Stimulated activated naive CD8-positive, alpha-beta T cell treated with anti-CD3 and anti-CD28 coated beads, Interleukin-15, Interleukin-2, amounts not matched to agents 100 ng/mL and 50 ng/mL, for 24 hours (primary cell): ENCODE measurements around the gene RGS19.
"Not testable (repeated sequence)": the region's sequence is repeated elsewhere in the genome, so short reads cannot be mapped to it uniquely, and the experiment has no call there.

Experiments
- H3K27ac Mint-ChIP-seq: one replicate; pipeline ENCODE4 v1.8.0; 2021; ENCODE audit warnings: mild to moderate bottlenecking, mixed read lengths
- H3K27me3 Mint-ChIP-seq: one replicate; pipeline ENCODE4 v1.8.0; 2021; ENCODE audit warnings: mixed read lengths
- H3K36me3 Mint-ChIP-seq: one replicate; pipeline ENCODE4 v1.8.0; 2021; ENCODE audit warnings: low read depth, mixed read lengths
- H3K4me1 Mint-ChIP-seq: one replicate; pipeline ENCODE4 v1.8.0; 2021; ENCODE audit warnings: low read depth, mixed read lengths
- H3K4me3 Mint-ChIP-seq: one replicate; pipeline ENCODE4 v1.8.0; 2021; ENCODE audit warnings: mild to moderate bottlenecking, mixed read lengths
- H3K9me3 Mint-ChIP-seq: one replicate; pipeline ENCODE4 v1.8.0; 2021; ENCODE audit warnings: mixed read lengths

Gene RGS19

DNA sequence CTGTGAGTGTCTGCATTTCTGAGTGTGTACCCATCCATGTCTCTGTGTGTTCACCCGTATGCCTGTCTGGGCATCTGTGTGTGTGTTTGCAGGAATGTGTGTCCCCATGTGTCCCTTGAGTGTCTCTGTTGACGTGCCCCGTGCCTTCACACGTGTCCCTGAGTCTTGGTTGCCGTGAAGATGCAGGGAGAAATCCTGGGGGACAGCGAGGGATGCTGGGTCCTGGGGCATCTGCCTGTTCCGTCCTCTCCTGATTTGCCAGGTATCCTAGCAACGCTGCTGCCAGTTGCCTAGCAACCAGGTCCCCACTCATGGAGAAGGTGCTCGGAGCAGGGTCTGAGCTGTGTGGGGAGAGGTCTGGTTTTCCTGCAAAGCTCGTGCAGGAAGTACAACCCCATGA, 10.8 kb upstream of the RGS19 start:
- peaks cover 3% of the 10 kb centered on the region for H3K27me3 Mint-ChIP-seq
- no peak overlapping the region for H3K4me3 Mint-ChIP-seq
- no peaks in the 10 kb centered on the region for H3K4me1 Mint-ChIP-seq
- H3K36me3 Mint-ChIP-seq: no peaks in the 10 kb centered on the region
- no peak overlapping the region for H3K27ac Mint-ChIP-seq
- H3K9me3 Mint-ChIP-seq: peaks cover 3% of the 10 kb centered on the region

DNA sequence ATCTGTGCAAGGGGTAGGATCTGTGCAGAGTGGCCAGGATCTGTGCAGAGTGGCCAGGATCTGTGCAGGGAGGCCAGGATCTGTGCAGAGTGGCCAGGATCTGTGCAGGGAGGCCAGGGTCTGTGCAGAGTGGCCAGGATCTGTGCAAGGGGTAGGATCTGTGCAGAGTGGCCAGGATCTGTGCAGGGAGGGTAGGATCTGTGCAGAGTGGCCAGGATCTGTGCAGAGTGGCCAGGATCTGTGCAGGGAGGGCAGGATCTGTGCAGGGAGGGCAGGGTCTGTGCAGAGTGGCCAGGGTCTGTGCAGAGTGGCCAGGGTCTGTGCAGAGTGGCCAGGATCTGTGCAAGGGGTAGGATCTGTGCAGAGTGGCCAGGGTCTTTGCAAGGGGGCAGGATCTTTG, 9.3 kb upstream of the RGS19 start:
- H3K4me1 Mint-ChIP-seq, H3K27ac Mint-ChIP-seq, H3K4me3 Mint-ChIP-seq, H3K27me3 Mint-ChIP-seq, H3K9me3 Mint-ChIP-seq, H3K36me3 Mint-ChIP-seq: not testable (repeated sequence)

DNA sequence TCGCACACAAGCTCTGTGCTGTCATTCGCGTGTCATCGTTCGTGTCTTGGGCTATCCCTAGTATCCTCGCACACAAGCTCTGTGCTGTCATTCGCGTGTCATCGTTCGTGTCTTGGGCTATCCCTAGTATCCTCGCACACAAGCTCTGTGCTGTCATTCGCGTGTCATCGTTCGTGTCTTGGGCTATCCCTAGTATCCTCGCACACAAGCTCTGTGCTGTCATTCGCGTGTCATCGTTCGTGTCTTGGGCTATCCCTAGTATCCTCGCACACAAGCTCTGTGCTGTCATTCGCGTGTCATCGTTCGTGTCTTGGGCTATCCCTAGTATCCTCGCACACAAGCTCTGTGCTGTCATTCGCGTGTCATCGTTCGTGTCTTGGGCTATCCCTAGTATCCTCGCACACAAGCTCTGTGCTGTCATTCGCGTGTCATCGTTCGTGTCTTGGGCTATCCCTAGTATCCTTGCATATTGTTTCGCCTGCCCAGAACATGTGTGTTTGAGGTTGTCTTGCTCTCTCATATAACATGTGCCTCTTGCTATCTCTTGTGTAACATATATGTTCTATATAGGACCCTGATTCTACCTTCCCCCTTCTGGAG, 8.0 kb upstream of the RGS19 start:
- H3K4me1 Mint-ChIP-seq: peaks cover 14% of the 10 kb centered on the region
- not testable (repeated sequence) for H3K27ac Mint-ChIP-seq, H3K9me3 Mint-ChIP-seq, H3K27me3 Mint-ChIP-seq, H3K4me3 Mint-ChIP-seq, H3K36me3 Mint-ChIP-seq

DNA sequence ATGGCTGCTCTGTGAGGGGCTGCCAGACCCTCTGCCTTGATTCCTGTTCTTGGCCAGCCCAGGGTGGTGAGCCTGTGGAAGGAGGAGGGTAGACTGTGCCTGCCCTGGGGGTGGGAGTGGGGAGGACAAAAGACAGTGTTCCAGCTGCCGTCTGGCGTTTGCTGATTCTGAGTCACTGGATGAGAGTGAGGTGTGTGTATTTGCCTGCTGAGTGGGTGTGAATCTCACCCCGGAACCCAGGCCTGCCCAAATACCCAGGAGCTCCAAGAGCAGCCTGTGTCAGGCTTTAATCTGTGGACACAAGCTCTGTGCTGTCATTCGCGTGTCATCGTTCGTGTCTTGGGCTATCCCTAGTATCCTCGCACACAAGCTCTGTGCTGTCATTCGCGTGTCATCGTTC, 7.5 kb upstream of the RGS19 start:
- H3K9me3 Mint-ChIP-seq: peaks cover 3% of the 10 kb centered on the region

DNA sequence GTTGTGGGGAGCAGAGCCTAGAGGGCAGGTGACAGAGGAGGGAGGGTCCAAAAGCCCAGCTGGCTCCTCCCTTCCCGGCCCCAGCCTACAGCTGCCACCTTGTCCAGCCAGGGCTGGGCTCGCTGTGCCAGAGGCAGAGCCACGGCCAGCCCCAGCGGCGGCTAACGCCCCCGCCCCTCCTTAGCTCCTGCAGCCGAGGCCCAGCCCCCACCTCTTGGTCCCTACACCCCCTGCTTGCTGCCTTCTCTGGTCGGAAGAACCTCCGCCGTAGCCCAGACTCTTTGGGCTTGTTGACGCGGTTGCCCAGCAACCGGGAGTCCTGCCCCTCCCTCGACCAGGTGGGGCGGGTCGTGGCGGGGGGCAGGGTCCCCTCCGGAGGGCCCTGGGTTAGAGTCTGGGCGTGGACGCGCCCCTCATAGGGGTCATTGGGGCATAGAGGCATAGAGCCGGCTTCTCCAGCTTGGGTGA, 5.4 kb upstream of the RGS19 start:
- H3K27ac Mint-ChIP-seq: no peak overlapping the region

More for the DNA sequence above, 7.5 kb upstream of the RGS19 start:
- Mint-ChIP-seq H3K4me1 (peaks cover 19% of the 10 kb centered on the region), H3K36me3 (no peaks in the 10 kb centered on the region), H3K4me3 (no peak overlapping the region), H3K27ac (no peak overlapping the region), H3K27me3 (peaks cover 13% of the 10 kb centered on the region)

DNA sequence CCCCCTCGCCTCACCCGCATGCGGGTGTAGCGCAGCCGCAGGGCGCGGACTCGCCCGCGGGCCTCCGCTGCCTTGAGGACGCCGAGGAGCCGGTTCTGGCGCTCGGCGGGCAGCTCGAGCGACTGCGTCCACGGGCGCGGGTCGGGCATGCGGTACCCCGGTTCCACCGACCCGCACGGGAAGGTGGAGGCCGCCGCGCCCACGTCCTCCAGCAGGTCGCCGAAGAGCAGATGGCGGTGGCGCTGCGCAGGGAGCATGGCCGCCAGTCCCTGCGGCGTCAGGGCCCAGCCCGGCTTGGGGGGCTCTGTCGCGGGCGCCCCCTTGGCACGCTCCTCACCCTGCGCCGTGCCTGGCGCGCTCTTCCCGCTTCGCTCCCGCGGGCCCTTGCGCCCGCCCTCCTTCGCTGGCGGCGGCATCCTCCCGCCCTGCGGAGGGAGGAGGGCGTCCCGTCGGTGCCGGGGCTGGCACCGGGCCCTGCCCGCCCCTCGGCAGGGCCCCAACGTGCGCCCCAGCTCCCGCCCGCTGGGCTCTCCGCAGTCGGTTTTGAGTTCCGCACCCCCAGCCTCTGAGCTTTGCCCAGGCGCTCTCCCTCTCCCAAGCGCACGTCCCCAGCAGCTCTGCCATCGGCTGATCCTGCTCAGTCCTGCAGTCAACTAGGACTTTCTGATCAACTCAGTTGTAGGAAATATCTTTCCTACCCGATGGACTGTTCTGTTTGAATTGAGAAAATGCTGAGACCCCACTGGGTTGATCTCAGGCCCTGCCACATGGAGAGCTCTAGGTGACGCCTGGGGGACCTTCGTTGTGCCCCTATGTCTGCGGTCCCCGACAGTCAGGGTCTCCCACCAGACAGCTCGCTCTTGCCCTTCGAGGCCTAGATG, 4.7 kb upstream of the RGS19 start, which contains the start of gene LKAAEAR1:
LKAAEAR1 (minus strand) TSS at position 595 of the 881 bp plus-strand sequence; CDS start at position 416, 179 bp downstream.
- peak within 1 kb of the TSS; percentile 36 for H3K27ac Mint-ChIP-seq
- peaks cover 27% of the 10 kb centered on the region for H3K4me1 Mint-ChIP-seq
- H3K4me3 Mint-ChIP-seq: peak within 1 kb of the TSS; percentile 82
- H3K27me3 Mint-ChIP-seq: peaks cover 14% of the 10 kb centered on the region
- no peaks in the 10 kb centered on the region for H3K36me3 Mint-ChIP-seq
- H3K9me3 Mint-ChIP-seq: peaks cover 3% of the 10 kb centered on the region

More for the DNA sequence above, 5.4 kb upstream of the RGS19 start:
- peaks cover 3% of the 10 kb centered on the region for H3K9me3 Mint-ChIP-seq
- peaks cover 14% of the 10 kb centered on the region for H3K27me3 Mint-ChIP-seq
- H3K4me3 Mint-ChIP-seq: no peak overlapping the region
- no peaks in the 10 kb centered on the region for H3K36me3 Mint-ChIP-seq
- peaks cover 25% of the 10 kb centered on the region for H3K4me1 Mint-ChIP-seq

DNA sequence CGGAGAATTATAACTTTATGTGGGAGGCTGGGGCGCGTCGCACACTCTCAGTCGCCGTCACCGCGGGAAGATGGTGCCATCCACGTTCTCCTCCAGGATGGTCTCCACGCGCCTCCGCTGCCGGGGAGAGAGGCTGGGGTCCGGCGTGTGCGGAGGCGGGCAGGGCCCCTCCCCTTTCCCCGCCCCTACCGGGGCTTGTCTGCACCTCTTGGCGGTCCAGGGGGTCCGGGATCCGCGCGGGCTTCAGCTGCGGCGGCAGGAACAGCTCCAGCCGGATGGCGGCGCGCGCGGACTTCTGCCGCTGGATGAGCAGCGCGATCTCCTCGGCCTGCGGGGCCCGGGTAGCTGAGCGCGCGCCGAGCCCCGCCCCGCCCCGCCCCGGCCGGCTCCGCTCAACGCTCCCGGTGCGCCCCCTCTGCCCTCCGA, 4.1 kb upstream of the RGS19 start:
- peaks cover 3% of the 10 kb centered on the region for H3K9me3 Mint-ChIP-seq
- H3K36me3 Mint-ChIP-seq: no peaks in the 10 kb centered on the region
- H3K4me1 Mint-ChIP-seq: peaks cover 32% of the 10 kb centered on the region
- no peak overlapping the region for H3K27ac Mint-ChIP-seq
- H3K4me3 Mint-ChIP-seq: peak overlapping the region; percentile 68
- peaks cover 14% of the 10 kb centered on the region for H3K27me3 Mint-ChIP-seq

DNA sequence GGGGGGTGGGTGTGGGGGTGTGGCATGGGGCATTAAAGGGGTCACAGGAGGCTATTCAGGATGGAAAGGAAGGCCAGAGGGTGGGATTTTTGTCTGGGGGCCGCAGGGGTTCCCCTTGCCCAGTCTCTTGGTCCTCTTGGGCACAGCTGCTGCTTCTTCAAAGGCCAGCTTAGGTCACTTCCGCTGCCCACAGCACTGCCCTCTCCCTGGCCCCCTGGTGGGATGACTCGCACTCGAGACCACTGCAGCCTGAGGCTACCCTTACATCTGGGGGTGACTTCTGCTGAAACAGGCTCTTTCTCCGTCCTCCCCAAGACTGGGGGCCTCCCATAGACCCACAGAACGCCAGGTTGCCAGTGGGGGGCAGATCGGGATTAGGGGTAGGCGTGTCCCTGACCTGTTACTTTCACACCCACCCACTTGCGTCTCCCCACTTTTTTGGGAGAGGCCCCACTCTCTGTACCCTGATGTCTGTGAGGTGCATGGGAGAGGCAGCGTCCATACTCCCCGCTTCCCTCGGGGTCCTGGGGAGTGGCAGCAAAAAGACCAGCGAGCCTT, 3.6 kb upstream of the RGS19 start:
- Mint-ChIP-seq H3K9me3 (peaks cover 3% of the 10 kb centered on the region), H3K4me3 (peak overlapping the region; percentile 68), H3K36me3 (no peaks in the 10 kb centered on the region), H3K27me3 (peaks cover 14% of the 10 kb centered on the region), H3K4me1 (peaks cover 35% of the 10 kb centered on the region), H3K27ac (no peak overlapping the region)

DNA sequence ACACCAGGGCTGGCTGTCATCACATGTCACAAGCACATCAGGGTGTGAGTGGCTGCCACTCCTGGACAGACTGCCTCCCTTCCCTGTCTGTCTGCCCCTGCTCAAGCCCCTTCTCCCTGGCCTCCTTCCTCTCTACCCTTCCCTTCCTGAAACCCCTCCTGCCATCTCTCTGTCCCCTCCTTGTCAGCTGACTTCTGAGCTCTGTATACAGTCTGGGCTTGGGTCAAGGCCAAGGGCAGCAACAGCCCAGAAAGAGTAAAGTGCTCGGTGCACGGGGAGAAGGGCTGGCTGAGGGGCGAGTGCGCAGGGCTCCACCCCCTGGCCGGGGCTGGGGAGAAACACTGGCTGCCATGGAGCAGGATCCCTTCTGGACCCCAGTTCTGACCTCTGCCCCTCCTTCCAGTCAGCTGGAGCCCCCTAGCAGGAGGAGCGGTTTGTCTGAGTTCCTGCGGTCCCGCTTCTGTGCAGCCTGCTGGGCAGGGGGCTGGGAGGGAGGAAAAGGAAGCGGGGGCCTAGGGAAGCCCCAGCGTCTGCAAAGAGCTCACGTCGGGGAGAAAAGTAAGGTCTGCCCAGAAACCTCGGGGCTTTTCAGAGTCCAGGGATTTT, 2.9 kb upstream of the RGS19 start:
- Mint-ChIP-seq H3K4me3 (no peak overlapping the region), H3K36me3 (no peaks in the 10 kb centered on the region), H3K4me1 (peaks cover 41% of the 10 kb centered on the region), H3K27me3 (peaks cover 14% of the 10 kb centered on the region), H3K27ac (no peak overlapping the region), H3K9me3 (no peaks in the 10 kb centered on the region)

DNA sequence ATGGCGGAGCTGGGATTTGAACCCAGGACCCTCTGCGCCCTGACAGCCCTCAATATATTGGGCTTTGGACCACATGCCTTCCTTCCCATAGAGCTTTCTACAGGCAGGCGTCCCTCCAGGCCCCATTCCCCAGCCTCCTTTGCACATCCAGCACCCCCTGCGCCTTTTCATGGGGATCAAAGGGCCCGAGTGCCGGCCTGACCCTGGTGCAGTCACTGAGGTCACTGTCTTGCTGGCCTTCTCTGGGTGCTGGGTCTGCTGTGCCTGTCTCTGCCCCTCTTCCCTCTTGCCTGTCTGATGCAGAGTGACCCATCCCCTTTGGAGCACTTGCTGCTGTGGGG, 2.3 kb upstream of the RGS19 start:
- H3K27ac Mint-ChIP-seq: no peak overlapping the region
- H3K4me1 Mint-ChIP-seq: peaks cover 45% of the 10 kb centered on the region
- H3K36me3 Mint-ChIP-seq: no peaks in the 10 kb centered on the region
- H3K4me3 Mint-ChIP-seq: no peak overlapping the region
- peaks cover 14% of the 10 kb centered on the region for H3K27me3 Mint-ChIP-seq
- no peaks in the 10 kb centered on the region for H3K9me3 Mint-ChIP-seq

DNA sequence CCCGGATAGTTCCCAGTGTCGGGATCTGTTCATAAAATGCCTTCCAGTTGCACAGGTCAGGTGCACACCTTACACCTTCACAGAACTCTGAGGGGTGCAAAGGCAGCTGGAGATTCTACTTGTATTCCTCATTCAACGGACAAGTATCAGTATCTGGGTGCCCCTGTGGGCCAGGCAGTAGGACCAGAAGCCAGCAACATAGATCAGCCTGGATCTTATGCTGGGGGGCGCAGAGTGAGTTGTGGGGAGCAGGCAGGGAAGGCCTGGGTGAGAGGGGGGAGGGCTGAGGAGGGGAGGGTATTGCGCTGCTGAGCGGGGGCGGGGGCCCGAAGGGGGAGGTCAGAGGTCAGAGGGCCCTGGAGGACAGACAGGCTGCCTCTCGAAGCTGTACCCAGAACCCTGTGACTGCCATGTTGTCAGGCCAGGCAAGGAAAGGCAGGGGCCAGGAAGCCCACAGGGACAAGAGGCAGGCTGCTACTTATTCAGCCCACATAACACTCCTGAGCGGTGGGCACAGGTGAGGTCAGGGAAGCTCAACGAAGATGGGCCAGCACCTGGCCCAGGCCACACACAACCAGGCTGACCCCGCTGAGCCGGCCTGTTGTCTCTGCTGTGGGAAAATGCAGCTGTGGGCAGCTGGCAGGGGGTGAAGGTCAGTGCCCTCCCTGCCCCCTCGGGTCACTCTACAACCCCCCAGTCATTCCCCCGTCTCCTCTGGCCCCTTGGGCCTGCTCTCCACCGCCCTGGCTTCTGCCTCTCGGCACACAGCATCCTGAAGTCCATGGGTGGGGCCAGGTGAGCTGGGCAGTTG, 1.7 kb upstream of the RGS19 start:
- H3K9me3 Mint-ChIP-seq: no peaks in the 10 kb centered on the region
- peaks cover 14% of the 10 kb centered on the region for H3K27me3 Mint-ChIP-seq
- H3K4me1 Mint-ChIP-seq: peaks cover 45% of the 10 kb centered on the region
- H3K27ac Mint-ChIP-seq: no peak overlapping the region
- no peaks in the 10 kb centered on the region for H3K36me3 Mint-ChIP-seq
- peak overlapping the region; percentile 60 for H3K4me3 Mint-ChIP-seq

DNA sequence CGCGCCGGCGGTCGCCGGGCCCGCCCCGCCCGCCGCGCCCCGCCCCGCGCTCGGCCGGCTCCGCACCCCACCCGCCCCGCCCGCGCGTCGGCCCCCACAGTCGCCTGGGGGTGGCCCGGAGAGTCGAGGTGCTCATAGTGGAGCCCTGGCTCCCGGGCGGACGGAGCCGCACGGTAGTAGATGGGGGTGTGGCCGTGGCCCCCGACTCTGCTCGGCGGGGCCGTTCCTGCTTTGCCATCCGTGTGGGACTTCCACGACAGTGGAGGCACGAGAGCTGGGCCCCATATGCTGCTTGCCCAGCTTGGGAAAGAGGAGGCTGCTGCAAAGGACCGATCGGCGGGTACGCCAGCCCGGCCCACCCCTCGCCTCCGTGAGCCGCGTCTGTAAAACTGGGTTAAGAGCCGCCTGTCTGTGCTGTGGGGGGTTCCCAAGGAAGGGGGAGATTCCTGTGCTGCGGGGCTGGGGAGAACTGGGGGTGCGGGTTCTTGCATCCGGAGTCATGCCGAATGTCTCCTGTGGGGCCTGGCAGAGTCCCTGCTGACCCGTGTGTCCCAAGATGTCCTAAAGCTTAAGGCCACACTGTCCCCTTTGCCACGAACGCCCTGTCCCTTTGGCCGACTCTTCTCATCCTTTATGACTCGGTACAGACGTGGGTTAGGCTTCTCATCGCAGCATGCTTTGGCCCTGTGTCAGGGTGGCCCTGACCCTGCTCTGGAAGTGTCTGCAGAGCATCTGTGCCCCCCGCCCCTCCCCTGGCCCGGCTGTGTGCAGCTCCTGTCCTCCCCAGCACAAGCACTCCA, 895 bp upstream of the RGS19 start, which contains the start of gene OPRL1:
OPRL1 (plus strand) TSS at position 70 of the 800 bp plus-strand sequence. CDS start 12,639 bp downstream, outside the sequence.
- Mint-ChIP-seq H3K4me3 (peak within 1 kb of the TSS; percentile 90), H3K4me1 (peaks cover 45% of the 10 kb centered on the region), H3K27ac (peak within 1 kb of the TSS; percentile 83), H3K27me3 (peaks cover 11% of the 10 kb centered on the region), H3K36me3 (no peaks in the 10 kb centered on the region), H3K9me3 (no peaks in the 10 kb centered on the region)

DNA sequence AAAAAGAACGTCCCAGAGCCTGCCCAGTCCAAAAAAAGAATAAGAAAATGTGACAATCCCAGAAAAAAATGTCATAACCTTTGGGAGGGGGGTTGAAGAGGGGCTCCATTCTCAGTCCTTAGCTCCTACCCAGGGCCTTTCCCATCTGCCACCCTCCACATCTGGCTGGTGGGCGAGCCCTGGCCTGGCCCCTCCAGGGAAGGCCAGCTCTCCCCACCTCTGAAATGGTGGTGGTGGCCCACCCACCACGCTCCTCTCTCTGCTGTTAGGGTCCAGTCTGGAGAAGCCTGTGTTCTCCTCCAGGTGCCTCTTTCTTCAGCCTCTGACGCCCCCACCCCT, 415 bp downstream of the RGS19 start:
- H3K27ac Mint-ChIP-seq: peak overlapping the region; percentile 83
- peak overlapping the region; percentile 90 for H3K4me3 Mint-ChIP-seq
- no peaks in the 10 kb centered on the region for H3K9me3 Mint-ChIP-seq
- H3K27me3 Mint-ChIP-seq: peaks cover 6% of the 10 kb centered on the region
- peaks cover 40% of the 10 kb centered on the region for H3K4me1 Mint-ChIP-seq
- no peaks in the 10 kb centered on the region for H3K36me3 Mint-ChIP-seq
